ENCODE data around the gene ZCCHC12.

GRCh38 chrX:118862979-118863378 is 39.4 kb downstream of the ZCCHC12 start:
- no peak for TF ChIP-seq POLR2AphosphoS5 (IDR thresholded peaks at IDR 0.05; ENCODE audit: low read depth, low read length)
- no peak for TF ChIP-seq CTCF (IDR thresholded peaks at IDR 0.05)
- no peak for TF ChIP-seq REST (IDR thresholded peaks at IDR 0.05; ENCODE audit: insufficient read depth in 1 of 2, low read depth in 2 of 2, low read length in 1 of 2)
- TF ChIP-seq TCF7L2 (IDR thresholded peaks at IDR 0.05; ENCODE audit: low read depth, low read length), result no peak
- TF ChIP-seq SIN3A (IDR thresholded peaks at IDR 0.05; ENCODE audit: borderline replicate concordance, insufficient read depth, low read depth, low read length), result no peak

Data from Panc1 (cell line).